ENCODE results near the gene PTPRA. TPM values are rescaled to one million over a fixed set of nuclear protein-coding genes. Genes with fewer than 3 reads are reported as not detected.

Gene PTPRA
- polyA plus RNA-seq, 3 donors: 13.0 to 41.9 (median 13.1) TPM

DNA sequence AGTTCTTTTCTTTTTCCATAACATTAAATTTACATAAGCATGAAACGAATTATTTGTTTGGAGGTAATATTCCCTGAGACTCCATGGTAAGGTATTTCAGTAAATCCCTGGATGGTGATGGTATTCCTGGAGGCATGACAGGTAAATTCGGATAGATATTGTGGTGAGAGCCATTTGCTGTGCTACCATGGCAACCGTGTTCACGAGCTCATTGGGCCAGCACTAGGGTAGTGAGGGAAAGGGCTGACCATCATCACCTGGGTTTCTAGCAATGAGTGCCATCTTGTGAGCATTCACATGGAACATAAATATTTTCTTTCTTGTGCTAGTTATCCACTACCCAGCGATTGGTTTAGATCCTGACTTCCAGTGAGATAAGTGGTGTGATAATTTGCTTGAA lies 118.3 kb downstream of the PTPRA start:
- no peak overlapping the region for H3K9ac ChIP-seq (ENCODE audit: insufficient read depth, low read length, poor library complexity, severe bottlenecking)
- Mint-ChIP-seq H3K9me3 (peaks cover 0 to 2% (median 0%) of the 10 kb centered on the region in 7 donors), H3K27ac (peak overlapping the region in 1 of 7 donors; percentile 47), H3K27me3 (ENCODE audit: low read depth in 3 of 3) (no peaks in the 10 kb centered on the region), H3K4me3 (no peak overlapping the region), H3K36me3 (peaks cover 81 to 92% of the 10 kb centered on the region in 2 donors), H3K4me1 (peaks cover 7% of the 10 kb centered on the region)
- H3K4me3 ChIP-seq (replicated peaks in 1 of 3; ENCODE audit: low read depth in 2 of 3, low read length in 3 of 3): no peak overlapping the region
- H3K79me2 ChIP-seq (ENCODE audit: insufficient read depth, low read length): no peaks in the 10 kb centered on the region
- 100% methylated on average over 3 of the region's 5 CpGs for WGBS (ENCODE audit: insufficient coverage)
- no peaks in the 10 kb centered on the region for H3K27me3 ChIP-seq (ENCODE audit: control insufficient read depth in 2 of 2, insufficient read depth in 2 of 2, low read length in 2 of 2)
- TF ChIP-seq, protein P1, sequence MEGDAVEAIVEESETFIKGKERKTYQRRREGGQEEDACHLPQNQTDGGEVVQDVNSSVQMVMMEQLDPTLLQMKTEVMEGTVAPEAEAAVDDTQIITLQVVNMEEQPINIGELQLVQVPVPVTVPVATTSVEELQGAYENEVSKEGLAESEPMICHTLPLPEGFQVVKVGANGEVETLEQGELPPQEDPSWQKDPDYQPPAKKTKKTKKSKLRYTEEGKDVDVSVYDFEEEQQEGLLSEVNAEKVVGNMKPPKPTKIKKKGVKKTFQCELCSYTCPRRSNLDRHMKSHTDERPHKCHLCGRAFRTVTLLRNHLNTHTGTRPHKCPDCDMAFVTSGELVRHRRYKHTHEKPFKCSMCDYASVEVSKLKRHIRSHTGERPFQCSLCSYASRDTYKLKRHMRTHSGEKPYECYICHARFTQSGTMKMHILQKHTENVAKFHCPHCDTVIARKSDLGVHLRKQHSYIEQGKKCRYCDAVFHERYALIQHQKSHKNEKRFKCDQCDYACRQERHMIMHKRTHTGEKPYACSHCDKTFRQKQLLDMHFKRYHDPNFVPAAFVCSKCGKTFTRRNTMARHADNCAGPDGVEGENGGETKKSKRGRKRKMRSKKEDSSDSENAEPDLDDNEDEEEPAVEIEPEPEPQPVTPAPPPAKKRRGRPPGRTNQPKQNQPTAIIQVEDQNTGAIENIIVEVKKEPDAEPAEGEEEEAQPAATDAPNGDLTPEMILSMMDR (IDR thresholded peaks at IDR 0.05): no peak
- intact Hi-C loops (cut with micrococcal nuclease): loop anchor here in 1 of 2 donors (10.0 kb wide), 2 partner anchors 117 to 307 kb away; partner anchors contain the start of gene PTPRA
- peaks cover 69 to 90% of the 10 kb centered on the region in 2 donors for H3K36me3 ChIP-seq (replicated peaks in 1 of 2; ENCODE audit: control insufficient read depth in 1 of 2, insufficient read depth in 2 of 2, low read length in 2 of 2)
- H3K27ac ChIP-seq (ENCODE audit: low read depth in 1 of 2, low read length in 2 of 2): no peak overlapping the region
- no peaks in the 10 kb centered on the region for H3K9me3 ChIP-seq (replicated peaks in 1 of 2; ENCODE audit: control insufficient read depth in 1 of 2, insufficient read depth in 1 of 2, low read length in 2 of 2)
- H3K4me2 ChIP-seq (replicated peaks; ENCODE audit: extremely low read depth, low read length, poor library complexity, severe bottlenecking): no peak overlapping the region
- H4K20me1 ChIP-seq (ENCODE audit: insufficient read depth, low read length): no peaks in the 10 kb centered on the region
- DNase-seq: no peak
- H3K4me1 ChIP-seq (ENCODE audit: control insufficient read depth in 1 of 2, insufficient read depth in 2 of 2, low read length in 2 of 2): peaks cover 12 to 18% of the 10 kb centered on the region in 2 donors
- H2AFZ ChIP-seq (ENCODE audit: insufficient read depth, low read depth, low read length, poor library complexity, severe bottlenecking): no peak overlapping the region

DNA sequence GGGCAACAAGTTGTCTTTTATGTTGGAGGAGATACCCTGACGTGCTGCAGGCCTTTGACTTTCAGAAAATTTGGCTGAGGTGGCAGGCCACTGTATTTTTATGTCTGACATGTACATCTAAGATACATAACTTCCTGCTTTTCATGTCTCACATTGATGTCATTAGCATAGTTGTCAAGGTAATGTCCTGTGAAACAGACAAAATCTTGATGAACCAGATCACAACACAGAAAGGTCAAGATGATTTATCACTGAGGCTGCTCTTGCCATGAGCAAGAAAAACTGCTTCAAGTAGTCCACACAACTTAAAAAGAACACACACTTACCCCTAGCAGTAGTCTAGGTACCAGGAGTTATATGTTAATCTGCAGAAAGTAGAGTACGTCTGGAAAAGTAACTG lies 120.0 kb downstream of the PTPRA start:
- H3K9ac ChIP-seq (ENCODE audit: insufficient read depth, low read length, poor library complexity, severe bottlenecking): no peak overlapping the region
- Mint-ChIP-seq H3K36me3 (peaks cover 79 to 90% of the 10 kb centered on the region in 2 donors), H3K27ac (no peak overlapping the region), H3K27me3 (ENCODE audit: low read depth in 3 of 3) (no peaks in the 10 kb centered on the region), H3K9me3 (no peaks in the 10 kb centered on the region), H3K4me3 (no peak overlapping the region), H3K4me1 (peaks cover 3% of the 10 kb centered on the region)
- H3K4me1 ChIP-seq (ENCODE audit: control insufficient read depth in 1 of 2, insufficient read depth in 2 of 2, low read length in 2 of 2): peaks cover 0 to 1% of the 10 kb centered on the region in 2 donors
- 100% methylated on average over 1 of the region's 2 CpGs for WGBS (ENCODE audit: insufficient coverage)
- intact Hi-C loops (cut with micrococcal nuclease): loop anchor here in 1 of 2 donors (10.0 kb wide), 2 partner anchors 118 to 308 kb away; partner anchors contain the start of gene PTPRA
- no peaks in the 10 kb centered on the region for H3K27me3 ChIP-seq (ENCODE audit: control insufficient read depth in 2 of 2, insufficient read depth in 2 of 2, low read length in 2 of 2)
- no peak overlapping the region for H3K27ac ChIP-seq (ENCODE audit: low read depth in 1 of 2, low read length in 2 of 2)
- H2AFZ ChIP-seq (ENCODE audit: insufficient read depth, low read depth, low read length, poor library complexity, severe bottlenecking): no peak overlapping the region
- DNase-seq: no peak
- TF ChIP-seq, protein P1 (IDR thresholded peaks at IDR 0.05): no peak
- no peaks in the 10 kb centered on the region for H4K20me1 ChIP-seq (ENCODE audit: insufficient read depth, low read length)
- no peak overlapping the region for H3K4me2 ChIP-seq (replicated peaks; ENCODE audit: extremely low read depth, low read length, poor library complexity, severe bottlenecking)
- no peak overlapping the region for H3K4me3 ChIP-seq (replicated peaks in 1 of 3; ENCODE audit: low read depth in 2 of 3, low read length in 3 of 3)
- H3K36me3 ChIP-seq (replicated peaks in 1 of 2; ENCODE audit: control insufficient read depth in 1 of 2, insufficient read depth in 2 of 2, low read length in 2 of 2): peaks cover 63 to 98% of the 10 kb centered on the region in 2 donors
- H3K9me3 ChIP-seq (replicated peaks in 1 of 2; ENCODE audit: control insufficient read depth in 1 of 2, insufficient read depth in 1 of 2, low read length in 2 of 2): no peaks in the 10 kb centered on the region
- H3K79me2 ChIP-seq (ENCODE audit: insufficient read depth, low read length): no peaks in the 10 kb centered on the region
